Measurements from ENCODE around the gene P3H4.

Gene P3H4

GRCh38 chr17:41821776-41822175 lies 10.0 kb upstream of the P3H4 start:
- no peak for DNase-seq (ENCODE audit: low read depth)

DNA sequence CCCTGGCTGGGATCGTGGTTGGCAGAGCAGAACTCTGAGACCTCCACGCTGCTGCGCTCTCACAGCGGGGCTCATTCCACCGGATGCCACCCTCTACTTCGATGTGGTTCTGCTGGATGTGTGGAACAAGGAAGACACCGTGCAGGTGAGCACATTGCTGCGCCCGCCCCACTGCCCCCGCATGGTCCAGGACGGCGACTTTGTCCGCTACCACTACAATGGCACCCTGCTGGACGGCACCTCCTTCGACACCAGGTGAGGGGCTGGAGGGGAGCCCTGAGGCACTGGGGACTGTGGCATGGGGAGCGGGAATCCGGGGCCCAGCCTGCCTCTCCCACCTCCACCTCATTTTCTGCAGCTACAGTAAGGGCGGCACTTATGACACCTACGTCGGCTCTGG lies 6.3 kb upstream of the P3H4 start:
- DNase-seq (ENCODE audit: low read depth): no peak

DNA sequence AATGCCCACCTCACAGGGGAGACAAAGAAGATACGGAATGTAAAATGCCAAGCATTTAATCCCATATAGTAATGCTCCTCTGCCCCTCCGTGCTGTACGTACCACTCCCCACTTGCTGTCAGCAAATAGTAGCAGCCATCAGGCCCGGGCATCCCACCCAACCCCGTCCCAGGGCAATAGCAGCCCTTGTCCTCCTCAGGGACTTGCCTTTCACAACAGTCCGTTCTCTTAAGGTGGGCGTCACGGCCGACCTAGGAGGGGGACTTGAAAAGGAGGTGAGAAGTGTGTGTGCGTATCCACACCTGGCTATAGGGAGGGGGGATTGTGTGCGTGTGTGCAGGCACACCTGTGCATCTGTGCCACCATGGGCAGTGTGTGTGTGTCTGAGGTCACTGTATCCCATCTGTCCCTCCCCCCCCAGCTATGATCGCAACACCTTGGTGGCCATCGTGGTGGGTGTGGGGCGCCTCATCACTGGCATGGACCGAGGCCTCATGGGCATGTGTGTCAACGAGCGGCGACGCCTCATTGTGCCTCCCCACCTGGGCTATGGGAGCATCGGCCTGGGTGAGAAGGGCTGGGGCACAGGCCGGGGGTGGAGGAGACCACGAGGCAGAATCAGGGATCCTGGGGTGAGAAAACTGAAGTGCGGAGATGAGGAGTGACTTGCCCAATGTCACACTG lies 5.0 kb upstream of the P3H4 start:
- no peak for DNase-seq (ENCODE audit: low read depth)

DNA sequence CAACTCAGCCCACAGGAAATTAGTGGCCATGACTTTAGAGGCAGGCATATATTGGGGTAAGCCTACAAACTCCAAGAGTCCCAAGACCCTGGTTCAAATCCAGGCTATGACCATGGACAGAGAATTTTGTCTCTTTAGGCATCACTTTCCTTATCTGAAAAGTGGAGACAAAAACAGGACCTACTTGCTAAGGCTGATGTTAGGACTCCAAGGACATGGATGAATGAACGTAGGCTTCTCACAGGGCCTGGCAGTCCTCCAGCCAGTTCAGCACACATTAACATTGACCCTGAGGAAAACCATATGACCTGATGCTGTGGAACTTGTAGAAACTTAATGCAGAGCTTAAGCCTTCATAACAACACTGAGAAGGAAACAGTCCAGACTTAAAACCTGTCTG lies 2.4 kb upstream of the P3H4 start:
- DNase-seq (ENCODE audit: low read depth): no peak

GRCh38 chr17:41813699-41814124 lies 2.0 kb upstream of the P3H4 start:
- no peak for DNase-seq (ENCODE audit: low read depth)

DNA sequence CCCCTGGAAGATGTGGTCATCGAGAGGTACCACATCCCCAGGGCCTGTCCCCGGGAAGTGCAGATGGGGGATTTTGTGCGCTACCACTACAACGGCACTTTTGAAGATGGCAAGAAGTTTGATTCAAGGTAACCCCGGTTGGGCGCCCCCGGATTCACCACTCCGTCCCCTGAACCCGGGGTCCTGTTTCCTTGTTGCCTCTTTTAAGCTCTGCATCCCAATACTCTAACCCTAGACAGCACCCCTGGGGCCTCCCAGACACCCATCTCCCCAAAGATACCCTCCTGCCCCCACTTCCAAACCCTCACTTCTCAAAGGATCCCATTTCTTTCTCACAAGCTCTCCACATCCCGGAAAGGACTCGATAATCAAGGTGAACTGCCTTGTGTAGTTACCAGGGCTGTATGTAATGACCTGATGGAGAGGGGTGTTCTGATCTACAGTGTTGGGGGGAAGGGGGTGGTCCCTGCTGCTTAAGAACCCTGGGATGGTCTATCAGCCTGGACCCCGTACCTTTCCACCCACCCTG lies 1.5 kb upstream of the P3H4 start:
- DNase-seq (ENCODE audit: low read depth): no peak

GRCh38 chr17:41812381-41813151 lies 817 bp upstream of the P3H4 start, which contains the start of gene FKBP10:
FKBP10 (plus strand) TSS chr17:41813004; CDS start chr17:41813035, 31 bp downstream.
- DNase-seq (ENCODE audit: low read depth): no peak

DNA sequence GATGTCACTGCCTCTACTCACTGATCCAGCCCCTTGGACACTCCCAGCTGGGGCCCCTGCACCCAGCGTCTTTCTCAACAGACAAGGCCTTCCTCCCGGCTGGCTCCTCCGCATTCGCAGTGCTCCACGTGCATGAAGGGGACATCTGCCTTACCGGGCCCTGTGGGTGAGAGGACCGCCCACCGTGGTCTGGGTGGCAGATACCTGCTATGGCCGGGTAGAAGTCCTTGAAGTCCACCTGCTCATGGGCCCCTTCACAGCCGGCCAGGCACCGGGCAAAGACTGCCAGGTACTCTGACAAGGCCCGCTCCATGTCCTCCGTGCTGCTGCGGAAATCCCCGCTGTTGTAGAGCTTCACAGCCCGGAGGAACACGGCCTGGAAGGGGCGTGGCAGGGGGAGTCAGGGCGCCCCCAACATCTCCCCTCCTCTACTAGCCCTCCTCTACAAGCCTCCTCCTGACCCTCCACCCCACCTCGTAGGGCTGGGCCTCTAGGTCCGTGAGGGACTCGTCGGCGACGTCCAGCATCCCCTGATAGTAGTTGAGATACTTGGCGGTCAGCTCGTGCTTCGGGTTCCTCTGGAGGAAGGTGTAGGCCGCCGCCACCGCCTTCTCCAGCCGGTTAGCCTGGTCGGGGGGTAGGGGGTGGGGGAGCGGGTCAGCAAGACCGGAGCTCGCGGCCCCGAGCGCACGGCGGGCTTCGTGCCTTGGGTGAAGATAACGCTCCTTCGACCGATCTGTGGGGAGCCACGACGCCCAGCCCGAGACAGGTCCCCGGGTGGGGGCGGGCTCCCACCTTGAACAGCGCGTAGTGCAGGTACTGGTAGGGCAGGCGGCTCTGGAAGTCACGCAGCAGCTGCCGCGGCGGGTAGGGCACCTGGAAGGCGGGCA lies 845 bp downstream of the P3H4 start:
- DNase-seq (ENCODE audit: low read depth): peak; percentile 7

GRCh38 chr17:41806685-41807445 lies 4.9 kb downstream of the P3H4 start:
- no peak for DNase-seq (ENCODE audit: low read depth)

DNA sequence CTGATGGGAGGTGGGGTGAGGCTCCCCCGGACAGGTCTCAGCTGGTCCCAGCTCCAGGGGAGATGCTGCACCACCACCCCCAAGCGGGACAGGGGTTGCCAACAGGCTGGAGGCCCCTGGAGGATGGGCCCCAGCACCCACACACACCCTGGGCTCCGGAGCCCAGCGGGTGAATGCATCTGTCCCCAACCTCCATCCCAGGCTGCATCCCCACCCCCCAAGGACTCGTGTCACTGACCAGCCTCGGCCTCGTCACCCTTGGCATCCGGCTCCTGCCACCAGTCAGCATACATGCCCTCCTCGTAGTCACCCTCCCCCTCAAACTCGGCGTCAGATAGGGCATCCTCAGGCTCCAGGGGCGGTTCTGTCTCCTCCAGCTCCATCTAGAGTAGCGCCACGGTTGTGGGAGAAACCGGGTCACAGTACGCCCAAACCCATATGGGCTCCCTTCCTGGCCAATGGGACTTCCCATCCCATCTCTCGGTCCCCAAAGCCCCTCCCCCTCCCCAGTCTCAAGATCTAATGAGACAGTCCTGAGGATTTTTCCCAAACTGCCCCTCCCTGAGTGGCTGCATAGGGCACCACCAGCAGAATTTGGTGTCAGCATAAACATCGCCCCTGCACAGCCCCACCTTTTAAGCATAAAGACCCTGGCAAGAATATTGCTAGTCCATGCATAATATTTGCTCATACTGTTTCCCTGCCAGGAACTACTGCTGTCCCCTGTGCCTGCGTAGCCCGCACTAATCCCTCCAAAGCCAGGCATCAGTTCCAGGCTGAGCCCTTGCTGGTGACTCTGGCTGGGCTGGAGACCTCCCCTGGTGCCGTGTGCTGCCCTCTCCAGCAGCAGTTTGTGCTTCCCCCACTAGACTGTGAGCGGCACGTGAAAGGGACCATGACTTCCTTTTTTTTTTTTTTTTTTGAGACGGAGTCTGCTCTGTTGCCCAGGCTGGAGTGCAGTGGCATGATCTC lies 8.4 kb downstream of the P3H4 start:
- no peak for DNase-seq (ENCODE audit: low read depth)

GRCh38 chr17:41801374-41802271 lies 10.1 kb downstream of the P3H4 start:
- peak; percentile 57 for DNase-seq (ENCODE audit: low read depth)

GRCh38 chr17:41800601-41801373 lies 11.0 kb downstream of the P3H4 start:
- DNase-seq (ENCODE audit: low read depth): no peak

DNA sequence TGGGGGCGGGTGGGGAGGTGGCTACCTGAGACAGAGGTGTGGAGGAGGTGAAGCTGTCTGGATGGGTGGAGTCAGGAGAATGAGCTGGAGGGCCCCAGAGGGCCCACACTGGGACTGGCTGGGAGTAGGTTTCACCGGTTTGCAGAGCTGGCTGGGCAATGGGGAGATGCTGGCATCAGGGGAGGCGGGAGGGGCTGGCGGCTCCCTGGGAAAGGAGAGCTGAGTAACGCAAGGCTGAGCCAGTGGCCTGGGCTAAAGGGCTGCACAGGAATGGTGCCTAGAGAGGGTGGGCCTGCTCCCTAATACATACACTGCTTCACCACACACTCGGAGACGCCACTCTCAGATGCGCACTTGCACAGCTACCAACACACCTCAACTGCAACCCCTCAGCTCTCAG lies 12.4 kb downstream of the P3H4 start:
- DNase-seq (ENCODE audit: low read depth): no peak

DNA sequence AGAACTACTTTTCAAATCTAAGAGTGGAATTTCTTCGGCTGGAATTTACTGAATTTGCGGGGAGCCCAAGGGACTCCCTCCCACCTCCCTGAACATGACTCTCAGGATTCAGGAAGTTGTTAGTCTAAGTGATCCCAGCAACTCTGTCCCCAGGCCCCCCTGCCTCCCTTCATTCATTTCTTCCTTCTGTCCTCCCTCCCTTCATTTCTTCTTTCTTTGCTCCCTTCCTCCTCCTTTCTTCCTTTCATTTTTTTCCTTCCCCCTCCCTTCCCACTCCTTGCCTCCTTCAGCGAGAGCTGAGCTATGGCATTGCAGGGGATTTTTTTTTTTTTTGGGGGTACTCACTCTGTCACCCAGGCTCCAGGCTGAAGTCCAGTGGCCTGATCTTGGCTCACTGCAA lies 14.4 kb downstream of the P3H4 start:
- DNase-seq (ENCODE audit: low read depth): no peak

GRCh38 chr17:41796121-41796895 lies 15.4 kb downstream of the P3H4 start:
- DNase-seq (ENCODE audit: low read depth): no peak

- DNase-seq (ENCODE audit: low read depth): no peak
Observed at GRCh38 chr17:41794540-41794975, 17.2 kb downstream of the P3H4 start.

DNA sequence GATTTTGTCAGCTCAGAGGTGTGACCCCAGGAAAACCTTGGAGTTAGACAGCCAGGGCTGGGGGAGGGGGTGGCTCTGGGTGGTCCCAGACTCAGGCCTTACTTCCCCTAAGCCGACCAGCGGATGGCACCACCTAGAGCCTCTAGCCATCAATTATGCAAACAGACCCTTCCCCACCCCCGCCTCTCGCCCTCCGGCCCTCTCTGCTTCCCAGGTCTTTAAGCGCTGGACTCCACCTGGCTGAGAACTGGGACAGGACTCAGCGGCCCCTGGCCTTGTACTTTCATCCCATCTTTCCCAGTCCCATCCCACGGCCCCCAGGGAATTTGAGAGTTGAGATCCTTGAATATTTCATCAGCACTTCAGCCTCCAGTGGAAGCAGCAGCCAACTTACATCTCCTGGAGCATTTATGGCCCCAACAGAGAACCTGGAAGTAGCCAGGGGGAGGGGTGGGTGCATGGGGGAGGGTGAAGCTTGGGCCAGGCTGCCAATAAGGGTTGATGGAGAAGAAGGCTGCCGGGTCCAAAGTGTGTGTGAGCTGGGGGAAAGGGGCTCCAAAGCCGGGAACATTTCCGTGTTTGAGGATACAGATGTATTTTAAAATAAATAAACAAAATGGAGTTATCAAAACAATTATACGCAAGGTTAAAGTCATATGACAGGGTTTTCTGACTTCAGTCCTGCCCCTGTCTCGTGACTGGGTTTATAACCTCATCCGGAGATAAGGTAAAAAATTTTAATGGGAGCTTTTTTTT lies 17.8 kb downstream of the P3H4 start:
- DNase-seq (ENCODE audit: low read depth): no peak
